Hepatocyte (in vitro differentiated cells): ENCODE results near the gene ZNF423.

Experiments
- EZH2 ChIP-seq: fragments of 200-600 bp; sonication (generic); IDR thresholded peaks from 2 replicates; pipeline ENCODE4 v1.6.1; 2016; ENCODE audit warnings: antibody characterized with exemption, mild to moderate bottlenecking, borderline replicate concordance
- EZH2phosphoT487 ChIP-seq: fragments of 200-600 bp; sonication (generic); IDR thresholded peaks from one replicate; pipeline ENCODE4 v1.6.1; 2018; ENCODE audit warnings: antibody characterized with exemption, mild to moderate bottlenecking, low read depth, moderate library complexity; ENCODE audit not compliant: unreplicated experiment, severe bottlenecking
- TF ChIP-seq, protein P1 (sequence below): fragments of 200-600 bp; sonication (generic); IDR thresholded peaks from 2 replicates; pipeline ENCODE4 v1.5.1; 2016; ENCODE audit warnings: antibody characterized with exemption, mild to moderate bottlenecking; ENCODE audit not compliant: poor library complexity

DNA sequence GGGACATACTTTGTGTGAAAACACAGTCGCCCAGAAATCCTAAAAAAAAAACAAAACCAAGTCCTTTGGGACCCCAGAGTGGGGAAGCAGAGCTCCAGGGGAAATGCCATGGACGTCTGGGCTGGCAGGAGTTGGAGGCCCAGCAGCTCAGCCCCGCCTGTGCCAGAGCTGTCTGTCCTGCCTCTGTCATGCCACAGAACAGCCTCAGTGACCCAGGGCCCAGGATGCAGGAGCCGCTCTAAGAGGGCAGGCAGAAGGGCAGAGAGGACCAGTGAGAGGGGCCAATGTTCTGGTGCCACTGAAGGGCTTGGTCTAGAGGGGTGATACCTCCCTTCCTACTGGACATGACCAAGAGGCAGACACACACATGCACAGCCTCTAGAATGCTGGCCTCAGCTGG lies 316.2 kb downstream of the ZNF423 start:
- TF ChIP-seq EZH2 (no peak), EZH2phosphoT487 (no peak)
- TF ChIP-seq, protein P1, sequence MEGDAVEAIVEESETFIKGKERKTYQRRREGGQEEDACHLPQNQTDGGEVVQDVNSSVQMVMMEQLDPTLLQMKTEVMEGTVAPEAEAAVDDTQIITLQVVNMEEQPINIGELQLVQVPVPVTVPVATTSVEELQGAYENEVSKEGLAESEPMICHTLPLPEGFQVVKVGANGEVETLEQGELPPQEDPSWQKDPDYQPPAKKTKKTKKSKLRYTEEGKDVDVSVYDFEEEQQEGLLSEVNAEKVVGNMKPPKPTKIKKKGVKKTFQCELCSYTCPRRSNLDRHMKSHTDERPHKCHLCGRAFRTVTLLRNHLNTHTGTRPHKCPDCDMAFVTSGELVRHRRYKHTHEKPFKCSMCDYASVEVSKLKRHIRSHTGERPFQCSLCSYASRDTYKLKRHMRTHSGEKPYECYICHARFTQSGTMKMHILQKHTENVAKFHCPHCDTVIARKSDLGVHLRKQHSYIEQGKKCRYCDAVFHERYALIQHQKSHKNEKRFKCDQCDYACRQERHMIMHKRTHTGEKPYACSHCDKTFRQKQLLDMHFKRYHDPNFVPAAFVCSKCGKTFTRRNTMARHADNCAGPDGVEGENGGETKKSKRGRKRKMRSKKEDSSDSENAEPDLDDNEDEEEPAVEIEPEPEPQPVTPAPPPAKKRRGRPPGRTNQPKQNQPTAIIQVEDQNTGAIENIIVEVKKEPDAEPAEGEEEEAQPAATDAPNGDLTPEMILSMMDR: no peak
